ENCODE measurements around the gene PDZRN3.

DNA sequence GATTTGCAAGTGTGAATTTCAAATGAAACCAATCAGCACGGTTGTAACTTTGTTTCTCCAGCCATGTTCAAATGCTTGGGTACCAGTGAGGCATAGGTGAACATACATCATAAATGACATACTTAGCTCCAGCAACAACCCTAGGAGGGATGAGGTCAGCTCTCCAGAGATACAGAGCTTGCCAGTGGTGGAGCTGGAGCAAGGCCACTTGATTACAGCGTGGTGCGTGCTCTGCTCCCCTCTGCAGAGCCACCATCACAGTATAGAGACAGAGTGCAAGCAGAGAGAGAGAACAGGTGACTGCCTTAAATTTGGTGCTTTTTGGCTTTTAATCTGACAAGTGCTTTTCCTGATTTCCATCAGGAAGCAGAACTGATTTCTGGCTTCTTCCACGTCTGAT lies 275.1 kb downstream of the PDZRN3 start:
- TF ChIP-seq, protein P1, sequence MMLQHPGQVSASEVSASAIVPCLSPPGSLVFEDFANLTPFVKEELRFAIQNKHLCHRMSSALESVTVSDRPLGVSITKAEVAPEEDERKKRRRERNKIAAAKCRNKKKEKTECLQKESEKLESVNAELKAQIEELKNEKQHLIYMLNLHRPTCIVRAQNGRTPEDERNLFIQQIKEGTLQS (IDR thresholded peaks at IDR 0.05) = no peak
- no peak for TF ChIP-seq TAF1 (conservative IDR thresholded peaks at IDR 0.05)
- TF ChIP-seq, protein P2, sequence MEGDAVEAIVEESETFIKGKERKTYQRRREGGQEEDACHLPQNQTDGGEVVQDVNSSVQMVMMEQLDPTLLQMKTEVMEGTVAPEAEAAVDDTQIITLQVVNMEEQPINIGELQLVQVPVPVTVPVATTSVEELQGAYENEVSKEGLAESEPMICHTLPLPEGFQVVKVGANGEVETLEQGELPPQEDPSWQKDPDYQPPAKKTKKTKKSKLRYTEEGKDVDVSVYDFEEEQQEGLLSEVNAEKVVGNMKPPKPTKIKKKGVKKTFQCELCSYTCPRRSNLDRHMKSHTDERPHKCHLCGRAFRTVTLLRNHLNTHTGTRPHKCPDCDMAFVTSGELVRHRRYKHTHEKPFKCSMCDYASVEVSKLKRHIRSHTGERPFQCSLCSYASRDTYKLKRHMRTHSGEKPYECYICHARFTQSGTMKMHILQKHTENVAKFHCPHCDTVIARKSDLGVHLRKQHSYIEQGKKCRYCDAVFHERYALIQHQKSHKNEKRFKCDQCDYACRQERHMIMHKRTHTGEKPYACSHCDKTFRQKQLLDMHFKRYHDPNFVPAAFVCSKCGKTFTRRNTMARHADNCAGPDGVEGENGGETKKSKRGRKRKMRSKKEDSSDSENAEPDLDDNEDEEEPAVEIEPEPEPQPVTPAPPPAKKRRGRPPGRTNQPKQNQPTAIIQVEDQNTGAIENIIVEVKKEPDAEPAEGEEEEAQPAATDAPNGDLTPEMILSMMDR (IDR thresholded peaks at IDR 0.05; ENCODE audit: low read depth, low read length, missing input control) = no peak
